Measurements from ENCODE around the gene RHEB.

DNA sequence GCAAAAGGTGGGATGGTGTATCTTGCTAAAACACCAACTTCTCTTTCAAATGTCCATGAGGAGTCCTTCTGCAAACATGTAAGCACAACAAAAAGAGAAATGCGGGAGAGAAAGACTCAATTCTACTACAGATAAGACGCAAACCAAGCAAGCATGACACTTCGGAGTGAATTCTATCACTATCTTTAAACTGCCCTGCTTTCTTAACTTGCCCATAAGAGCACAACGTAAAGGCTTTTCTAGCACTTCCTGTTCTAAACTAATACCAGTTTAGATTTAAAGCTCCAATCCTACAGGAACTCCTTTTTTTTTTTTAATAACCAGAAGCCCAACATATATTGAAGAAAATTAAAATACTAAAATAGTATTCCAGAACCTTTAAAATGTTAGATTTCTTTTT, 8.4 kb downstream of the RHEB start:
- TF ChIP-seq, protein P1, sequence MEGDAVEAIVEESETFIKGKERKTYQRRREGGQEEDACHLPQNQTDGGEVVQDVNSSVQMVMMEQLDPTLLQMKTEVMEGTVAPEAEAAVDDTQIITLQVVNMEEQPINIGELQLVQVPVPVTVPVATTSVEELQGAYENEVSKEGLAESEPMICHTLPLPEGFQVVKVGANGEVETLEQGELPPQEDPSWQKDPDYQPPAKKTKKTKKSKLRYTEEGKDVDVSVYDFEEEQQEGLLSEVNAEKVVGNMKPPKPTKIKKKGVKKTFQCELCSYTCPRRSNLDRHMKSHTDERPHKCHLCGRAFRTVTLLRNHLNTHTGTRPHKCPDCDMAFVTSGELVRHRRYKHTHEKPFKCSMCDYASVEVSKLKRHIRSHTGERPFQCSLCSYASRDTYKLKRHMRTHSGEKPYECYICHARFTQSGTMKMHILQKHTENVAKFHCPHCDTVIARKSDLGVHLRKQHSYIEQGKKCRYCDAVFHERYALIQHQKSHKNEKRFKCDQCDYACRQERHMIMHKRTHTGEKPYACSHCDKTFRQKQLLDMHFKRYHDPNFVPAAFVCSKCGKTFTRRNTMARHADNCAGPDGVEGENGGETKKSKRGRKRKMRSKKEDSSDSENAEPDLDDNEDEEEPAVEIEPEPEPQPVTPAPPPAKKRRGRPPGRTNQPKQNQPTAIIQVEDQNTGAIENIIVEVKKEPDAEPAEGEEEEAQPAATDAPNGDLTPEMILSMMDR (IDR thresholded peaks at IDR 0.05) = no peak
- TF ChIP-seq POLR2A (IDR thresholded peaks at IDR 0.05) = no peak

All from esophagus squamous epithelium (tissue), 4 donors.